K562 (cell line): Measurements from ENCODE around the gene ADM2. TPM values are rescaled to one million over a fixed set of nuclear protein-coding genes. Genes with fewer than 3 reads are reported as not detected.

Source experiments
- ATAC-seq: fragments of 200-7000 bp; cut with Tn5 transposase; 3 replicates; pipeline ENCODE4 v1.9.1; 2020; ENCODE audit warnings: moderate library complexity
- BruUV-seq: library from RNA; stranded (reverse); fragments of 400-500 nt; replicated peaks from 2 replicates; lab custom pipeline; 2021; lab: Mats Ljungman, UMichigan
- CTCF ChIA-PET: fragments of 300-600 bp; formaldehyde crosslinking; extraction: SDS; loops from one replicate; lab custom pipeline; 2021; ENCODE audit warnings: low intra/inter-chr PET ratio; lab: Yijun Ruan, JAX
- POLR2A ChIA-PET: fragments of 300-600, 350-650 bp; sonication (Branson Sonifier 250); formaldehyde crosslinking; extraction: SDS; loops from one replicate; lab custom pipeline; 2021; ENCODE audit warnings: antibody characterized with exemption, inconsistent platforms; lab: Yijun Ruan, JAX
- DNase-seq, 4 experiments: peaks; one replicate each; pipeline versions ENCODE4 v3.0.0 to v3.0.0-alpha.2; 2011 to 2018; ENCODE audit warnings: low spot score in 3 of 4, mixed read lengths in 3 of 4; ENCODE audit errors: extremely low read depth in 1 of 4
- FAIRE-seq: peaks from 2 replicates; lab custom pipeline; 2011; peaks lifted over from hg19 to GRCh38; lab: Jason Lieb, UNC
- H2AFZ ChIP-seq: 2 replicates; pipeline ENCODE4 v1.6.0; 2011; ENCODE audit warnings: low read depth, low read length, control low read depth, inconsistent platforms
- H3K27ac ChIP-seq: fragments of 200-600 bp; 3 replicates; pipeline ENCODE4 v1.8.0; 2011; ENCODE audit warnings: low read depth, mild to moderate bottlenecking, control low read depth, inconsistent platforms, low read length, moderate library complexity, mixed read lengths; ENCODE audit errors: extremely low read depth
- H3K27me3 ChIP-seq, 2 experiments: fragments of 300-600 bp in 1 of 2; 2 replicates in 1 of 2; 3 replicates in 1 of 2; pipeline versions ENCODE4 v1.6.0 to v1.8.0; 2011; ENCODE audit warnings: inconsistent platforms in 2 of 2, low read length in 2 of 2, mild to moderate bottlenecking in 1 of 2, mixed read lengths in 1 of 2, moderate library complexity in 1 of 2; ENCODE audit not compliant: control insufficient read depth in 2 of 2, insufficient read depth in 2 of 2
- H3K36me3 ChIP-seq: fragments of 300-600 bp; 3 replicates; pipeline ENCODE4 v1.8.0; 2011; ENCODE audit warnings: mild to moderate bottlenecking, low read length, inconsistent platforms; ENCODE audit not compliant: control insufficient read depth, insufficient read depth
- H3K4me1 ChIP-seq, 2 experiments: fragments of 200-600 bp in 1 of 2; replicated peaks in 1 of 2; 2 replicates in 1 of 2; 3 replicates in 1 of 2; pipeline versions ENCODE4 v1.5.1 to v1.8.0; 2011; ENCODE audit warnings: inconsistent platforms in 2 of 2, low read length in 2 of 2, mild to moderate bottlenecking in 1 of 2, mixed read lengths in 1 of 2, moderate library complexity in 1 of 2; ENCODE audit not compliant: control insufficient read depth in 2 of 2, insufficient read depth in 2 of 2
- H3K4me2 ChIP-seq: 2 replicates; pipeline ENCODE4 v1.6.1; 2011; ENCODE audit warnings: low read length, control low read depth, inconsistent platforms, mixed read lengths; ENCODE audit not compliant: insufficient read depth
- H3K4me3 ChIP-seq: fragments of 200-600 bp; sonication (generic), shearing (Covaris generic); 2 replicates; pipeline ENCODE4 v1.5.1; 2016; ENCODE audit warnings: control low read depth, inconsistent platforms
- H3K79me2 ChIP-seq: fragments of 200-600 bp; 3 replicates; pipeline ENCODE4 v1.8.0; 2011; ENCODE audit warnings: low read length, inconsistent platforms; ENCODE audit not compliant: control insufficient read depth, insufficient read depth
- H3K9ac ChIP-seq, 2 experiments: 2 replicates each; pipeline versions ENCODE4 v1.6.0 to v1.6.1; 2011; ENCODE audit warnings: low read depth in 2 of 2, low read length in 2 of 2, control low read depth in 1 of 2, inconsistent platforms in 1 of 2, mild to moderate bottlenecking in 1 of 2, mixed read lengths in 1 of 2; ENCODE audit not compliant: insufficient read depth in 1 of 2
- H3K9me1 ChIP-seq: one replicate; pipeline ENCODE4 v1.6.0; 2011; ENCODE audit warnings: inconsistent platforms, mild to moderate bottlenecking, low read length, moderate library complexity; ENCODE audit not compliant: control insufficient read depth, insufficient read depth
- H3K9me3 ChIP-seq: replicated peaks from 2 replicates; pipeline ENCODE4 v1.5.1; 2011; ENCODE audit warnings: low read depth, low read length, inconsistent platforms; ENCODE audit not compliant: control insufficient read depth, insufficient read depth
- H4K20me1 ChIP-seq: replicated peaks from 2 replicates; pipeline ENCODE4 v1.6.1; 2011; ENCODE audit warnings: low read length, inconsistent platforms, mixed read lengths; ENCODE audit not compliant: control insufficient read depth, insufficient read depth
- TAL1 ChIP-seq: fragments of 450-650 bp; IDR thresholded peaks from 2 replicates; pipeline ENCODE4 v1.6.1; 2016; ENCODE audit warnings: mild to moderate bottlenecking
- TCFL5 ChIP-seq: fragments of 250-450 bp; sonication (Bioruptor Pico); conservative IDR thresholded peaks from 2 replicates; pipeline ENCODE4 v1.6.1; 2021; ENCODE audit warnings: mild to moderate bottlenecking, moderate library complexity, matching md5 sums
- WGBS: fragments of 100-300 bp; shearing (Covaris generic); methylation state at CpG from one replicate; pipeline ENCODE4 v1.1.6; 2016; ENCODE audit warnings: low coverage, mixed read lengths; ENCODE audit not compliant: insufficient coverage; ENCODE audit errors: missing lambda C conversion rate; 5-methylcytosine and 5-hydroxymethylcytosine counted together
- in situ Hi-C: fragments of 300-500 bp; cut with MboI; formaldehyde crosslinking; loops from 4 replicates; pipeline ENCODE4 v1.15.0; 2018; ENCODE audit warnings: inconsistent platforms, mixed read lengths
- intact Hi-C: fragments of 100-400 bp; cut with micrococcal nuclease; formaldehyde crosslinking; loops from 2 replicates; pipeline ENCODE4 v1.14.2; 2022
- polyA plus RNA-seq, 8 experiments: library from polyadenylated mRNA; depleted of rRNA in 4 of 8; stranded (reverse) in 5 of 8; unstranded in 3 of 8; fragments of >200 nt; fragmentation: Nextera tagmentation in 2 of 8; fragmentation: Illumina TruSeq in 1 of 8; extraction: Ambion mirVana in 2 of 8; extraction: Trizol in 1 of 8; gene quantifications; 2 replicates each; pipeline versions ENCODE4 v1.2.1 to v1.2.3, GENCODE V29; 2011 to 2014; ENCODE audit warnings: inconsistent platforms in 1 of 8, missing spikeins in 1 of 8
- total RNA-seq, 7 experiments: library from RNA; depleted of rRNA in 6 of 7; stranded (reverse); fragments of >200 nt in 6 of 7; fragmentation: Illumina TruSeq in 2 of 7; extraction: Trizol in 2 of 7; gene quantifications; 2 replicates each; pipeline versions ENCODE4 v1.2.1 to v1.2.3, GENCODE V29; 2011 to 2021; ENCODE audit warnings: low replicate concordance in 1 of 7
- TF ChIP-seq, protein P1 (sequence below): fragments of 200-800 bp; sonication (Bioruptor generic); IDR thresholded peaks from 2 replicates; pipeline ENCODE4 v1.6.1; 2017; ENCODE audit warnings: missing genetic modification characterization, missing compliant biosample characterization

ADM2 gene
- total and polyA plus RNA-seq, 9 of the 15 experiments (the other 6 are each of a cell fraction or from before 2014, with no cell fraction given) = 0.11 to 5.1 (median 0.38) TPM

DNA sequence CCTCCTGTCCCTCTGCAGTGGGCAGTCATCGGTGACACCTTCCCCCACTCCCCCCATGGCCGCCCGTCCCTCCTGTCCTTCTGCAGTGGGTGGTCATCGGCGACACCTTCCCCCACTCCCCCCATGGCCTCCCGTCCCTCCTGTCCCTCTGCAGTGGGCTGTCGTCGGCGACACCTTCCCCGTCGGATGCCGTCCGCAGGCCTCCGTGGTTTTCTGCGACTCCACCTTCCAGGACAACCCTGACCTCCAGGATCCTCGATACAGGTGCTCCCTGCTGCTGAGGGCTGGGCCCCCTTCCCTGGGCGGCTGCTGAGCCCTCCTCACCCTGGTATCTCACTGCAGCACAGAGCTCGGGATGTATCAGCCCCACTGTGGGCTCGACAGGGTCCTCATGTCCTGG is 7.5 kb downstream of the ADM2 start:
- no peaks in the 10 kb centered on the region for H3K36me3 ChIP-seq
- H4K20me1 ChIP-seq = no peaks in the 10 kb centered on the region
- no peaks in the 10 kb centered on the region for H3K79me2 ChIP-seq
- no peak overlapping the region for H3K9ac ChIP-seq
- DNase-seq (no peak), ATAC-seq (no peak), FAIRE-seq (no peak)
- no peak overlapping the region for H3K27ac ChIP-seq
- BruUV-seq = no TSS peak
- ChIA-PET POLR2A (no interaction called here), CTCF (no interaction called here)
- TF ChIP-seq TAL1 (no peak), TCFL5 (no peak)
- TF ChIP-seq, protein P1, sequence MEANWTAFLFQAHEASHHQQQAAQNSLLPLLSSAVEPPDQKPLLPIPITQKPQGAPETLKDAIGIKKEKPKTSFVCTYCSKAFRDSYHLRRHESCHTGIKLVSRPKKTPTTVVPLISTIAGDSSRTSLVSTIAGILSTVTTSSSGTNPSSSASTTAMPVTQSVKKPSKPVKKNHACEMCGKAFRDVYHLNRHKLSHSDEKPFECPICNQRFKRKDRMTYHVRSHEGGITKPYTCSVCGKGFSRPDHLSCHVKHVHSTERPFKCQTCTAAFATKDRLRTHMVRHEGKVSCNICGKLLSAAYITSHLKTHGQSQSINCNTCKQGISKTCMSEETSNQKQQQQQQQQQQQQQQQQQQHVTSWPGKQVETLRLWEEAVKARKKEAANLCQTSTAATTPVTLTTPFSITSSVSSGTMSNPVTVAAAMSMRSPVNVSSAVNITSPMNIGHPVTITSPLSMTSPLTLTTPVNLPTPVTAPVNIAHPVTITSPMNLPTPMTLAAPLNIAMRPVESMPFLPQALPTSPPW (CRISPR knock-in tag) = no peak
- in situ Hi-C loops = no loop called here
- H3K4me1 ChIP-seq = peaks cover 4 to 40% of the 10 kb centered on the region in 2 experiments; a peak in 3 of 5 replicates
- no peak overlapping the region for H3K4me2 ChIP-seq
- H3K27me3 ChIP-seq = no peaks in the 10 kb centered on the region
- no peaks in the 10 kb centered on the region for H3K9me3 ChIP-seq
- no peaks in the 10 kb centered on the region for H3K9me1 ChIP-seq
- intact Hi-C loops = no loop called here
- no peak overlapping the region for H2AFZ ChIP-seq
- H3K4me3 ChIP-seq = no peak overlapping the region
- WGBS = 46% methylated on average over 3 of the region's 19 CpGs
